HUDEP-2 (cell line): ENCODE results near the gene CUEDC2.

Experiments used
- DNase-seq, 76 experiments: peaks; one replicate each; lab custom pipeline; 2025; ENCODE audit not compliant: unreplicated experiment in 76 of 76; lab: John Stamatoyannopoulos, UW

CUEDC2 gene

GRCh38 chr10:102375867-102376266 is 56.5 kb downstream of the CUEDC2 start:
- no peak for DNase-seq

- DNase-seq, result peak in 1 of 76 experiments; percentile 2
Observed at GRCh38 chr10:102375250-102375649, 57.1 kb downstream of the CUEDC2 start.
